RCC 7860 (cell line): ENCODE data around the gene SYNPO2.
"Not testable (repeated sequence)": the region's sequence is repeated elsewhere in the genome, so short reads cannot be mapped to it uniquely, and the experiment has no call there.

Source experiments
- DNase-seq: peaks from one replicate; pipeline ENCODE4 v3.0.0-alpha.2; 2015; ENCODE audit warnings: low spot score
- FAIRE-seq: peaks from 2 replicates; lab custom pipeline; 2012; peaks lifted over from hg19 to GRCh38; lab: Jason Lieb, UNC

Gene SYNPO2

DNA sequence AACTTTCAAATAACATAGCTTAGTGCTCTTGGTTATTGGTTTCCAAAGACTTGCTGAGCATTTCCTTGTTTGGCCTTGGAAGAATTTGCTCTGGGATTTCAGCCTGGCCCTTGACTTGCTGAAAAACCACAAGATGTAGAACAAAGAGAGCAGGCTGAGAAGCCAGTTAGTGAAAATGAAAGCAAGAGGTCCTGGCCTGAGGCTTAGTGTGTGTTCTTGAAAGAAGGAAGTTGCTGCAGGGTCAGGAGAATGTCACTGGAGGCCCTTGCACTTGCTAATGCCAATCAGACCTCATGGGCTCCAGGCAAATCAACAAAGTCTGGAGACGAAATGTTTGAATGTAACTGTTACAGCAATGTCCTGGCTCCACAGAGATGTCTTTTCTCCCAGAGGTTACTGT is 79.4 kb downstream of the SYNPO2 start:
- DNase-seq (peak; percentile 57), FAIRE-seq (peak; percentile 58)

GRCh38 chr4:118968813-118969212 is 80.2 kb downstream of the SYNPO2 start:
- FAIRE-seq (no peak), DNase-seq (no peak)

DNA sequence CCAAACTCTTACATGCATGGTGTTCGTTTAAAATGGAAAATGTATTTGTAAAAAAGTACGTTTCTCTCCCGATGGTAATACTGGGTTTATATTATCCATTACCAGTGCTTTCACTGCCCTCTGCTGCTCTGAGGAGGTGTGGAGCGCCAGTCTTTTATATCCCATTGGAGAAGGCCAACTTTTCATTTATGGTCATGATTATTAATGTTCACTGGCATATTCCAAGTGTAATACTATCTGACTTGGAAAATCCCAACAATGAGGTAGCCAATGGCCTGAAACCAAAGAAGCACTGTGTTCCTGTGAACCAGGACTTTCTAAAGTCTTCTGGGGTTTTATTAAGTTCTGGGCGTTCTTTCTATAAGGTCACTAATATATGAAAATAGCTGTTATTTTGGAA is 80.7 kb downstream of the SYNPO2 start:
- peak; percentile 24 for DNase-seq
- FAIRE-seq, result peak; percentile 2

- no peak for DNase-seq
- FAIRE-seq, result no peak
Observed at GRCh38 chr4:118972167-118972566, 83.5 kb downstream of the SYNPO2 start.

GRCh38 chr4:118973295-118973694 is 84.6 kb downstream of the SYNPO2 start:
- DNase-seq (no peak), FAIRE-seq (no peak)

DNA sequence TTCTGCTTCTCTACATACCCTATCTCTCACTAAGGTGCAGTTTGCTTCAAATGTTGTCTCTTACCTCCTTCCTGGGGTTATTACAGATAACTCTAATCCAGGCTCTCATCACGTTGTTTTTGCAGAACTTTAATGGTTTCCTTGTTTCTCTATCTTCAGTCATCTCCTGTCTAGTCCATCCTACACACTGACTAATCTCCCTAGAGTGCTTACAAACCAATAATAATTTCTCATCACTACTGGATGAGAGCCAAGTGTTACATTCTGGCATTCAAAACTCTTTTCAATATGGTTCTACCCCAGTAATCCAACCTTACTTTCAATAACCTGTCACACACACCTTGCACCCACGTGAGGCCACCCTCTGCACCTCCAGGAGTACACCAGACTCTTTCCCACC is 86.1 kb downstream of the SYNPO2 start:
- DNase-seq, result no peak

DNA sequence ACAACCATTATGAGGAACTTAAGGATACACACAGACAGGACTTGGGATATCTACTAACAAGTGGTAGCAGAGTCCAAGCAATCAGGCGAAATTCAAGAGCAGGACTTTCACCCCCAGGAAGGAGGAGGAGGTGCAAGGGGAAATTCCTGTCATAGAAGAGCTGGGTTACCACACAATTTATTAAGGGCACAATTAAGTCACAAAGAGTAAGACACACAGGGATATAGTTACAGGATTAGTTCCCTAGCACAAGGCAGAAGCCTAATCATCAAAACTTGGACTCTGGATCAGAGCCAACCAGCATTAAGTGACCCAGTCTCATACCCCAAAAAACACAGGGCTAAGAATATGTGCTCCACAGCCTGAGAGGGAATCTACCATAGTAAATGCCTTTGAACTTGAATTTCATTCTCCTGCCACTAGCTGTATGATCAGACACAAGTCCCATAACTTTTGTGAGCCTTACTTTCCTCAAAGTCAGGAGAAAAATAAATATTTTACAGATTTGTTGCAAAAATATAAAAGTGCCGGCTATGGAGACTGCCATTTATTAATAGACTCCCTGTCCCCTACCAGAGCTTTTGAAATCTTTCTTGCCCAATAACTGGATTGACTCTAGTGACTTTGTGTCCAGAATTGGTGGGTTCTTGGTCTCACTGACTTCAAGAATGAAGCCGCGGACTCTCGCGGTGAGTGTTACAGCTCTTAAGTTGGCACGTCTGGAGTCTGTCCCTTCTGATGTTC is 87.0 kb downstream of the SYNPO2 start:
- DNase-seq (no peak), FAIRE-seq (no peak)

More for the DNA sequence above, 86.1 kb downstream of the SYNPO2 start:
- no peak for FAIRE-seq

- FAIRE-seq, DNase-seq: not testable (repeated sequence)
Observed at GRCh38 chr4:118976193-118976560, 87.5 kb downstream of the SYNPO2 start.

DNA sequence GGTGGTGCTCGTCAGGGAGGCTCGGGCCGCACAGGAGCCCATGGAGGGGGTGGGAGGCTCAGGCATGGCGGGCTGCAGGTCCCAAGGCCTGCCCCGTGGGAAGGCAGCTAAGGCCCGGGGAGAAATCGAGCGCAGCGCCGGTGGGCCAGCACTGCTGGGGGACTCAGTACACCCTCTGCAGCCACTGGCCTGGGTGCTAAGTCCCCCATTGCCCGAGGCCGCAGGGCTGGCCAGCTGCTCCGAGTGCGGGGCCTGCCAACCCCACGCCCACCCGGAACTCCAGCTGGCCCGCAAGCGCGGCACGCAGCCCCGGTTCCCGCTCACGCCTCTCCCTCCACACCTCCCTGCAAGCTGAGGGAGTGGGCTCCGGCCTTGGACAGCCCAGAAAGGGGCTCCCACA is 88.4 kb downstream of the SYNPO2 start:
- DNase-seq, FAIRE-seq: not testable (repeated sequence)

- DNase-seq (no peak), FAIRE-seq (no peak)
Observed at GRCh38 chr4:118979712-118980111, 91.1 kb downstream of the SYNPO2 start.

- FAIRE-seq (no peak), DNase-seq (no peak)
Observed at GRCh38 chr4:118981171-118981838, 92.7 kb downstream of the SYNPO2 start.

DNA sequence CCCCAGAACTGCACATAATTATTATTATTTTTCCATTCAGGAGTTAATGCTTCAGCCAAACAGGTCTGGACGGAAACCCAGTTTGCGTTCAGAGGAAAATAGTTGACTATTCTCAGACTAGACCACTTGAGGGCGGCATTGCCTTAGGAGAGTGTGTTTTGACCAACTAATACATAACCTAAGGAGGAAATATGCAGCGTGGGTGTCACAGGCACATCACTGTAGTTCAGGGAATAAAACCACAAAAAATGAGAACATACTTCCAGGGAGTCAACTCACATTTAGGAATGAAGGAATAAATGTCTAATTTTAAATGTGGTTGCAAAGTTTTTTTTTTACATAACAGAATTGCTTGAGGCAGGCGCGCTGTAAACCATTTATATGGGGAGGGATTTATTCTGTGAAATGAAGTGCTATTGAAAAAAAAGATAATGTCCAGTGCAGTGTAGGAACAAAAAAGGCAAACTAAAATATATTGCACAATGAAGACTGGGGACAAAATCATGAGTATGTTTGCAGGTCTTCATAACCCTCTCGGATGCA is 93.3 kb downstream of the SYNPO2 start:
- DNase-seq (peak; percentile 51), FAIRE-seq (peak; percentile 71)

DNA sequence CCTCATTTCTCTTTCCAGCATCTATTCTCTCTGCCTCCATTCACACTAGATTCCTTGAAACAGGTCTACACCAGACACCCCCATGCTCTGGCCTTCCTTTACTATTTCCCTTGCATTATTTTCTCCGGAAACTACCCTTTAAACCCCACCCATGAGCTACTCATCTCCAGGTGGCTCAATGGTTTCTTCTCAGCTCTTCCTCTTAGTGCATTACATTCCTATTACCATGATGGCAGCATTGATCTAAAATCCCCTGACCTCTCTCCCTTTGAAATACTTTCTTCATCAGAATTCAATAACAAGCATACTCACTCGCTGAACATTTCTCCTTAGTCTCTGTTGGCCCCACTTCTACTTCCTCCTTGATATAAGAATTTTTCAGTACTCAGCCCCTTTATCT is 94.6 kb downstream of the SYNPO2 start:
- DNase-seq, result no peak
- FAIRE-seq, result no peak

DNA sequence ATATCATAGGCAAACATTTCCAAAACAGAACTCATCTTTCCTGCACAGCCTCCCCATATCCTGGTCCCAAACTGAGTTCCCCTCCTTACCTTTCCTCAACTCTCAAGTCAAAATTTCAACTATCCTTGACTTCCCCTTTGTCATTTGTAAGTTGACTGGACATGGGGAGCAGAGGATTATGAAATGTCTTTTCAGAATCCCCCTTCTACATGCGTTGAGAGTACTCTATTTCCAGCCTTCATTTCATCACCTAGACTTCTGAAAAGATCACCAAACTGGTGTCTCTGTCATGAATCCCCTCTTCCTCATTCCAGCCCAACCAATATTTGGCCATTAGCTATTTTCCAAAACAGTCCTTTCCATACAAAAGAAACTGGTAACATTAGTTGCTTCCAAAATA is 95.2 kb downstream of the SYNPO2 start:
- FAIRE-seq (no peak), DNase-seq (no peak)

GRCh38 chr4:118985170-118986000 is 96.7 kb downstream of the SYNPO2 start:
- no peak for FAIRE-seq
- no peak for DNase-seq

- FAIRE-seq (no peak), DNase-seq (no peak)
Observed at GRCh38 chr4:118987959-118988634, 99.4 kb downstream of the SYNPO2 start.

- DNase-seq (no peak), FAIRE-seq (no peak)
Observed at GRCh38 chr4:118988635-118988972, 100.0 kb downstream of the SYNPO2 start.

GRCh38 chr4:118989098-118990080 is 100.7 kb downstream of the SYNPO2 start:
- DNase-seq, result peak; percentile 31
- FAIRE-seq, result no peak

DNA sequence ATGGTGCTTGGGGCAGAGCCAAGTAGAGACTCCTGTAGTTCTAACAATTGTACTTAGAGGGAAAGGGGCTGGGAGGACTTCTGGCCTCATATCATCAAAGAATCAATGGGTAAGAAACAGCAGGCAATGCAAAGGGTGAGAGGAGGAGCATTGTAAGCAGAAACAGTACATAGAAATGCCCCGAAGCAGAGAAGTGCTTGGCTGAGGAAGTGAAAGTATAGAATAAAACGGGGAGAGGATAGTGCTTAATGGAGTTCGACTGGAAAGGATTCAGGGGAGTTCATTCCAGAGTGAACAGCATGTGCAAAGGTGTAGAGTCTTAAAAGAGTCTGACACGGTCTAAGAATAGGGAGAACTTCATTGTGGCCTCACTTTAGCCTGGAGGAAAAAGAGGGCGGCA is 103.0 kb downstream of the SYNPO2 start:
- no peak for FAIRE-seq
- DNase-seq, result no peak

DNA sequence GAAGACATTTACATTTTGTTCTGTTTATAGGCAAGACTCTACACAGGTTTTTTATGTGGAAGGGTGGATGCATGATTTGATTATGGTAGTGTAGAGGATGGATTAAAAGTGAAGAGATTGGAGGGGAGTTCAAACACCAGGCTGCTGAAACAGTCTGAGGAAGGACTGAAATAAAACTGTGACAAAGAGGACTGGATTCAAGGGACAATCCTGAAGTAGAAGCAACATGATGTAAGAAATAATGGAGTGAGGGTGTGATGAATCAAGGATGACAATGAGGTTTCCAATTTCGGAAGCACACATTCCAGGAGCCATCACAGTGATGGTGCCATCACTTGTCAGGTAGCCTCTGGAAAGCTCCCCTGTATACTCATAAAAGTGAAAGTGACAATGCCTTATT is 103.5 kb downstream of the SYNPO2 start:
- DNase-seq, result no peak
- FAIRE-seq, result no peak
